GM15510 (cell line): Measurements from ENCODE around the gene NTHL1.

ENCODE experiments used
- POLR2A ChIP-seq: IDR thresholded peaks from 3 replicates; pipeline ENCODE4 v1.6.1; 2011; ENCODE audit warnings: borderline replicate concordance; ENCODE audit not compliant: insufficient read length; ENCODE audit errors: extremely low read depth

The NTHL1 gene

DNA sequence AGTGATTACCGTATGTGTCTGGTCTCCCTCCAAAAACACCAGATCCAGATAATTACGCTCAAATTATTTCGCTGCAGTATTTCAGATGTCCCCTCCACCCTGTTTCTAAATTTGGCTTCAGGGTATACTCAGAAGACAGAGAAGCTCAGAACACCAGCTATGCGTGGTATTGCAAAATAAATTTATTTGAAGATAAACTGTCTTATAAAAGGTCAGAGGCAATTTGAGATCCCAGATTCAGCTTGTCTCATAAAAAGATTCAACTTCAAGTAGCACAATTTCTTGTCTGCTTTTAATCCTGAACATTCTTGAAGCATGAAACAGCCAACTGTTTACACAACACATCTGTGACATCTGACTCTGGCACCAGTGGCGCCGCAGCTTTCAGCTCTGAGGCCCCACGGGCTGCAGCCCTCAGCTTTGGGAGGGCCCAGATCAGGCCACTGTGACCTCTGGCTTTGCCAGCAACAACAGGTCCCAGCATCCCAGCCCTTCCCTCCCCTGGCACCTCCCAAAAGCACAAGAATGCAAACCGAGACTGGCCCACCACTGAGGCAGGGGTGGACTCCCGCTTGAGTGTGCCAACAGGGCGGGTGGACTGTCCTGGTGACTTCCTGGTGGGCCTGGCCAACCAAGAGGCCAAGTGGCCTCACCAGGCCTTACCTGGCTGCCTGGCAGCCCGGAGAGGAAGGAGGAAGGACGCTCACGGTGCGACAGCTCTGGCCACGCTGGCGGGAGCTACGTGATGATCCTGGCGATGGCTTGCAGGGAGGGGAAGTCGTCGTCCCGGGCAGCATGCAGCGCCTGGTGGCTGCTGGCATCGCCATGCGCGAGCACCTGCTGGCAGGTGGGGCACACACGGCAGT is 49.9 kb downstream of the NTHL1 start:
- no peak for TF ChIP-seq POLR2A

DNA sequence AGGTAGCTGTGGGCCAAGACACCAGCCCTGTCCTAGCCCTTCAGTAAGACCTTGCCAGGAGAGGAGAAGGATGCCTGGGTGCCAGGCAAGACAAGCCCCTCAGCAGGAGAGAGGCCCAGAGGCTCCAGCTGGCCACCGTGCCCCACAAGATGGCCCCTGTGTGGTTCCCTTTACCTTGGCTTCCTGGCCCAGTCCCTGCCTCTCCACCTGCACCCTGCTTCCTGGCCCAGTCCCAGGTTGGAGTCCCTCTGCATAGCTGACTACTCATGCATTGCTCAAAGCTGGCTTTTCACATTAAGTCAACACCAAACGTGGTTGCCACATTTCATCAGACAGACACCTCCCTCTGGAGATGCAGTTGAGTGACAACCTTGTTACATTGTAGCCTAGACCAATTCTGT is 53.9 kb downstream of the NTHL1 start:
- TF ChIP-seq POLR2A: no peak

DNA sequence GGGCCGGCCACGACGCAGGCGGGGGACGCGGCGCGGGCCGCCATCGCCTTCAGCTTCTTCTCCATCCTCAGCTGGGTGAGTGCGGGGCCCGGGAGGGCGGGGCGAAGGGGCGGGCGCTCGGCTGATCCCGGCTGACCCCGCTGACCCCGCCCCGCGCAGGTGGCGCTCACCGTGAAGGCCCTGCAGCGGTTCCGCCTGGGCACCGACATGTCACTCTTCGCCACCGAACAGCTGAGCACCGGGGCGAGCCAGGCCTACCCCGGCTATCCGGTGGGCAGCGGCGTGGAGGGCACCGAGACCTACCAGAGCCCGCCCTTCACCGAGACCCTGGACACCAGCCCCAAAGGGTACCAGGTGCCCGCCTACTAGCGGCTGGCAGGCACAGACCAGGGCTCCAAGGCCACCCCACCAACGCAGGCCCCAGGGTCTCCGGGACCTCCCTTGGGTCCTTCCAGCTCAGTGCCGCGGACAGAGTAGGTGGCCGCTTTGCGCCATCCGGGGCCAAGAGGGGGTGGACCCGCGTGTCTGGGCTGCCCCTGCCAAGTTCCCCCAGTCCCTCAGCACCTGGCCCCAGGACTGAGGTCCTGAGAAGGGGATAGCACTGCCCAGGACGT is 54.8 kb downstream of the NTHL1 start:
- TF ChIP-seq POLR2A: no peak

DNA sequence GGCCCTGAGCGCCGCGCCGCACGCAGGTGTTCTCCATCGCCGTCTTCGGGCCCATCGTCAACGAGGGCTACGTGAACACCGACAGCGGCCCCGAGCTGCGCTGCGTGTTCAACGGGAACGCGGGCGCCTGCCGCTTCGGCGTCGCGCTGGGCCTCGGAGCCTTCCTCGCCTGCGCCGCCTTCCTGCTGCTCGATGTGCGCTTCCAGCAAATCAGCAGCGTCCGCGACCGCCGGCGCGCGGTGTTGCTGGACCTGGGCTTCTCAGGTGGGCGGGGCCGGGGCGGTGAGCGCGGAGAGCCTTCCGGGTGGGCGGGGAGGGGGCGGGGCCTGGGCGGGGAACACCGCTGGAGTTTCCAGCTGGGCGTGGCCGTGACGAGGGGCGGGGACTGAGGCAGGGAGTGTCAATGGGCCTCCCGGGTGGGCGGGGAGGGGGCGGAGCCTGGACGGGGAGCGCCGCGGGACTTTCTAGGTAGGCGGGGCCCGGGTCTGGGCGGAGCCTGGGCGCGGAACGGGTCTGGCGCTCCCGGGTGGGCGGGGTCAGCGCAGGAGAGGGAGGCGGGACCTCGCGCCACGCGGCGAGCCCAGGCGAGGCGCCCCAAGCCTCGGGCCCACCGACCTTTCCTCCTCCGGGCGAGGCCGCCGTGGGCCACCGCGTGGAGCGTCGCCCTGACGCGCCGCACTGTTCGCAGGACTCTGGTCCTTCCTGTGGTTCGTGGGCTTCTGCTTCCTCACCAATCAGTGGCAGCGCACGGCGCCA is 55.5 kb downstream of the NTHL1 start:
- TF ChIP-seq POLR2A: peak; percentile 76

DNA sequence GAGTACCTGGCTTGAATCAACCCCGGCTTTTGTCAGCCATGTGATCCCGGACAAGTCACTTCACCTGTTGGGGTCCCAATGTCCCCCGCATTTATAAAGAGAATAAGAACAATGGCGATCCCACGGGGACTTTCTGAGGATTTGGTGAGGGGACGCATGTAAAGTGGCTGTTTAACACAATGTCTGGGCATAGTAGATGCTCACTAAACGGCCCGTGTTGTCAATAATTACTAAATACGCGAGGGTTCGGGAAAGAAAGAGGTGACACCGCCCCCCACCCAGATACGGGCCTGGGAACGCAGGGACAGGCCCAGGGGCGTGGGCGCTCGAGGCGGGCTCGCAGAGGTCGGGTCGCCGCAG is 56.1 kb downstream of the NTHL1 start:
- TF ChIP-seq POLR2A: no peak

DNA sequence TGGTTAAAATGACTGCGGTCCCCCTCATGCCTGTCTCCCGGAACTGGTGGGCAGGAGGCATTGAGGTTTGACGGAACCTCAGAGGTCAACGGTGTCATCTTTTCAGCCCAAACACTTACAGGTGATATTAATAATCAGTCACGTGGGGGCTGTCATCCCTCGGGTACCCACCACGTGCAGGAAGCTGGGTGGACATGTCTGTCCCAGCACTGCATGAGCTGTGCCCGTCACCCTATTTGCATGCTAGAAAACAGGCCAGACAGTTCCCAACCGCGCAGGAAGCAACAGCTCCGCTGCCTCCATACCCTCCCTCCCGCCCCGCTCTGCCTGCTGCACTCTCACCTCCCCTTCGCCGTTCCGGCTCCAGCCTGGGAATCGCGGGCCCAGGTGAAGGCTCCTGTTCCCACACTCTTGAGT is 56.5 kb downstream of the NTHL1 start:
- peak; percentile 51 for TF ChIP-seq POLR2A

DNA sequence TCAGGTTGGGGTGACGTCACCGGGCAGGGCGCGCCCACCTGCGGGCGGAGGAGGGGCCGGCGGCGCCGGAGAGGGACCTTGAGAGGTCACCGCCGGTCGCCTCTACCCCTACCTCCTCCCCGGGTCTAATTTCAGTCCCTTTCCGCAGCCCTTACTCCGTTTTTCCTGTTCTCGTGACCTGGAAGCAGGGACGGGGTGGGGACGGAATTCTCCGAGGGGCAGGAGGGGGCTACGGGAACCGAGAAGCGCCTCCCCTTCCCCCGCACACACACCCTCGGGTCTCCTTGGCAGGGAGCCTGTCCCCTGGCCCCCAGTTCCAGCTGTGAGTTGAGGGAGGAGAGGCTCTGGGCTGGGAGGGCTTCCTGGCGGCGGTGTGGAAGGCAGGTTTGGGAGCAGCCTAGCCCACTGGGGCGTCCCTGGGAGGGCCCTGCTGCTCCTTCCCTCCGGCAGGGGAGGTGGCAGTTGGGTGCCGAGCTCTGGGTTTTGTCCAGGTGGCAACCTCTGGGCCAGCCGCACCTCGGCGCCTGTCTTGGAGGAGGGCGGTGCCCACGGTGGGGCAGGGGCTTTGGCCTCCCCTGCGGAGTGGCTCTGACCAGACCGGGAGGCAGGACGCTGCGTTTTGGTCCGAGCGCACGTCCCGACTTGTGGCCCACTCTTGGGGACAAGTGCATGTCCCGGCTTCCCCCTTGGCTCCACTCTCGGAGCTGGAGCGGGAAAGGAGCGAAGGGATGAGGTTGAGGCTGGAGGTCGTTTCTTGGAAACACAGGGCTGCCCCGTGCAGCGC is 57.1 kb downstream of the NTHL1 start:
- TF ChIP-seq POLR2A: peak; percentile 15

DNA sequence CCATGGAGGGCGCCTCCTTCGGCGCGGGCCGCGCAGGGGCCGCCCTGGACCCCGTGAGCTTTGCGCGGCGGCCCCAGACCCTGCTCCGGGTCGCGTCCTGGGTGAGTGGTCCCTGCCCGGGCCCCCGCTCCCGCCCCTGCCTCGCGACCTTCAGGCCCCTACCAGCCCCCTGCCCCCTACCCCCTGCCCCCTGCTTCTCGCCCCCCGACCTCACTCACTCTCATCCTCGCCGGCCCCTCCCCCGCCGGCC is 57.6 kb downstream of the NTHL1 start:
- no peak for TF ChIP-seq POLR2A
